Immature natural killer cell (primary cell): ENCODE measurements around the gene HOXD1. TPM values are rescaled to one million over a fixed set of nuclear protein-coding genes. Genes with fewer than 3 reads are reported as not detected.

Experiments used
- DNase-seq, 3 donors: peaks; one replicate each; pipeline ENCODE4 v3.0.0; 2022; ENCODE audit warnings: mixed read lengths in 1 of 3
- H3K27ac Mint-ChIP-seq, 6 donors: one replicate each; pipeline ENCODE4 v1.8.0; 2020; ENCODE audit warnings: mixed read lengths in 6 of 6, mild to moderate bottlenecking in 5 of 6, inconsistent platforms in 4 of 6, moderate library complexity in 3 of 6
- H3K27me3 Mint-ChIP-seq, 3 donors: one replicate each; pipeline ENCODE4 v1.8.0; 2020 to 2021; ENCODE audit warnings: low read depth in 3 of 3, mild to moderate bottlenecking in 3 of 3, mixed read lengths in 3 of 3, moderate library complexity in 3 of 3, inconsistent platforms in 1 of 3
- H3K36me3 Mint-ChIP-seq, 3 donors: one replicate each; pipeline ENCODE4 v1.8.0; 2020; ENCODE audit warnings: mixed read lengths in 3 of 3, inconsistent platforms in 2 of 3, mild to moderate bottlenecking in 2 of 3
- H3K4me1 Mint-ChIP-seq, 2 donors: one replicate each; pipeline ENCODE4 v1.8.0; 2020; ENCODE audit warnings: inconsistent platforms in 2 of 2, mild to moderate bottlenecking in 2 of 2, mixed read lengths in 2 of 2, moderate library complexity in 1 of 2
- H3K4me3 Mint-ChIP-seq, 5 donors: one replicate each; pipeline ENCODE4 v1.8.0; 2020; ENCODE audit warnings: mild to moderate bottlenecking in 5 of 5, mixed read lengths in 5 of 5, inconsistent platforms in 3 of 5, moderate library complexity in 3 of 5
- H3K9me3 Mint-ChIP-seq, 6 donors: one replicate each; pipeline ENCODE4 v1.8.0; 2020; ENCODE audit warnings: mild to moderate bottlenecking in 6 of 6, mixed read lengths in 6 of 6, inconsistent platforms in 4 of 6, moderate library complexity in 3 of 6
- polyA plus RNA-seq, 3 donors: library from polyadenylated mRNA; unstranded; fragments of 300-500 nt; fragmentation: Illumina TruSeq; gene quantifications; one replicate each; pipeline ENCODE4 v1.2.3, GENCODE V29; 2021

HOXD1 gene
- polyA plus RNA-seq, 3 donors from 2014 or later, result not detected

- Mint-ChIP-seq H3K27ac (no peak overlapping the region), H3K4me3 (peak overlapping the region; percentile 37 to 71 (median 57)), H3K36me3 (peaks cover 0 to 3% (median 0%) of the 10 kb centered on the region in 3 donors), H3K9me3 (peaks cover 0 to 12% (median 2%) of the 10 kb centered on the region in 6 donors), H3K27me3 (peaks cover 24 to 40% (median 36%) of the 10 kb centered on the region in 3 donors), H3K4me1 (peaks cover 13 to 18% of the 10 kb centered on the region in 2 donors)
- no peak for DNase-seq
These were observed 1.5 kb downstream of the HOXD1 start for GRCh38 chr2:176189681-176190641.

- Mint-ChIP-seq H3K9me3 (peaks cover 0 to 6% (median 2%) of the 10 kb centered on the region in 6 donors), H3K27ac (no peak overlapping the region), H3K4me1 (peaks cover 9 to 16% of the 10 kb centered on the region in 2 donors), H3K36me3 (peaks cover 0 to 3% (median 0%) of the 10 kb centered on the region in 3 donors), H3K27me3 (peaks cover 26 to 36% (median 31%) of the 10 kb centered on the region in 3 donors), H3K4me3 (no peak overlapping the region)
- no peak for DNase-seq
These were observed 3.9 kb downstream of the HOXD1 start for GRCh38 chr2:176192351-176192750.

GRCh38 chr2:176193048-176193447 is 4.6 kb downstream of the HOXD1 start:
- H3K27me3 Mint-ChIP-seq, result peaks cover 24 to 35% (median 27%) of the 10 kb centered on the region in 3 donors
- DNase-seq, result no peak
- peaks cover 2 to 9% of the 10 kb centered on the region in 2 donors for H3K4me1 Mint-ChIP-seq
- no peaks in the 10 kb centered on the region for H3K36me3 Mint-ChIP-seq
- peaks cover 0 to 6% (median under 1%) of the 10 kb centered on the region in 6 donors for H3K9me3 Mint-ChIP-seq
- no peak overlapping the region for H3K4me3 Mint-ChIP-seq
- no peak overlapping the region for H3K27ac Mint-ChIP-seq

DNA sequence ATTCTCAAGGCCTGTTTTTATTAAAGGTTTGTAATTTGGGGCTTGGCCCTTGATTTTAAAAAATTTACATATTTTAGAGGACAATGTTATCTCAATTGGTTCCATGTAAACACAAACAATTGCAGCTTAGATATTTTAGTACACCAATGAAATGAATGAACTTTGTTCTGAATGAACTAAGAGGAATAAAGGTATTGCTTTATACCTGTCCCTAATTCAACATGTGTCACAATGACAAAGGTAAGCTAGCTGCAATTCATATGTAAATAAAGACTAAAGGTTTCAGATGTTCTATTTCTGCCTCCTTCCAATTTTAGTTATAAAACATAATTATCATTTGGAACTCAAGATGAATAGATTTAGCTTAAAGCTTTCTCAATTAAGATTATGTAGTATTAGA is 11.4 kb downstream of the HOXD1 start:
- H3K27me3 Mint-ChIP-seq, result peaks cover 14 to 23% (median 22%) of the 10 kb centered on the region in 3 donors

DNA sequence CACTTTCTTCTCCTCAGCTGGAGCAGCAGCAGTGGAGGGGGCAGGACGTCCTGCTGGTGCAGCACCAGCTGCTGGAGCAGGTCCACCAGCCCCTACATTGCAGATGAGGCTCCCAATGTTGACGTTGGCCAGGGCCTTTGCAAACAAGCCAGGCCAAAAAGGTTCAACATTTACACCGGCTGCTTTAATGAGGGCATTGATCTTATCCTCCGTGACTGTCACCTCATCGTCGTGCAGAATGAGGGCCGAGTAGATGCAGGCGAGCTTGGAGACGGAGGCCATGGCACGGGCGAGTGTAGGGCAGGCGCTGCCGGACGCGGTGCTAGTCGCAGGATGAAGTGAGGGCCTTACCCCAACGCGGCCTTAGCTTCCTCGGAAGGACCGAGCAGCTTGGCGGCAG is 12.5 kb downstream of the HOXD1 start:
- Mint-ChIP-seq H3K4me1 (no peaks in the 10 kb centered on the region), H3K36me3 (no peaks in the 10 kb centered on the region), H3K27me3 (peaks cover 11 to 20% (median 14%) of the 10 kb centered on the region in 3 donors), H3K9me3 (peaks cover 0 to 10% (median 0%) of the 10 kb centered on the region in 6 donors), H3K4me3 (no peak overlapping the region), H3K27ac (no peak overlapping the region)
- DNase-seq, result no peak

More for the DNA sequence above, 11.4 kb downstream of the HOXD1 start:
- no peaks in the 10 kb centered on the region for H3K36me3 Mint-ChIP-seq
- H3K4me1 Mint-ChIP-seq, result no peaks in the 10 kb centered on the region
- peaks cover 0 to 12% (median 0%) of the 10 kb centered on the region in 6 donors for H3K9me3 Mint-ChIP-seq
- H3K4me3 Mint-ChIP-seq, result no peak overlapping the region
- no peak for DNase-seq
- H3K27ac Mint-ChIP-seq, result no peak overlapping the region

- Mint-ChIP-seq H3K36me3 (no peaks in the 10 kb centered on the region), H3K4me3 (no peak overlapping the region), H3K27ac (no peak overlapping the region), H3K4me1 (no peaks in the 10 kb centered on the region), H3K9me3 (peaks cover 0 to 6% (median 0%) of the 10 kb centered on the region in 6 donors), H3K27me3 (peaks cover 8 to 19% (median 12%) of the 10 kb centered on the region in 3 donors)
- DNase-seq, result no peak
These were observed 14.0 kb downstream of the HOXD1 start for GRCh38 chr2:176202491-176202890.

DNA sequence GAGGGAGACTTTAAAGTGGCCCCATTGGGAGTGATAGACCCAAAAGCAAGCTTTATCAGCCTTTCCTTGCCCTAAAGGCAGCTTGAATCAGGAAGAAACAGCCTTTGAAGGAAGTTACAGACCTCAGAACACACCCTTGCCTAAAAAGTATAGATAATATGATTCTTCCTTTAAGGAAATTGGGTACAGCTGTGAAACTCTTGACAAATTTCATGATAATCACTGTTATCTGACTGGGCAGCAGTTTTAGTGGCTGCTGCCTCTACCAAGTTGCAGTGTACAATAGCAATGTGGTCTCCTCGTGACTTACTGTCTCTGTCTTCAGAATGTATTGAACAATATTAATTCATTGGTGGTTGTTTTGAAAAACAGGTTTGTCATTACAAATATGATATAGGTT is 16.7 kb downstream of the HOXD1 start:
- H3K36me3 Mint-ChIP-seq, result no peaks in the 10 kb centered on the region

GRCh38 chr2:176206136-176206535 is 17.7 kb downstream of the HOXD1 start:
- no peaks in the 10 kb centered on the region for H3K36me3 Mint-ChIP-seq
- H3K4me3 Mint-ChIP-seq, result no peak overlapping the region
- no peak for DNase-seq
- H3K9me3 Mint-ChIP-seq, result peaks cover 0 to 5% (median 0%) of the 10 kb centered on the region in 6 donors
- no peak overlapping the region for H3K27ac Mint-ChIP-seq
- no peaks in the 10 kb centered on the region for H3K4me1 Mint-ChIP-seq
- peaks cover 8 to 19% (median 12%) of the 10 kb centered on the region in 3 donors for H3K27me3 Mint-ChIP-seq

More for the DNA sequence above, 16.7 kb downstream of the HOXD1 start:
- H3K27ac Mint-ChIP-seq, result no peak overlapping the region
- H3K4me1 Mint-ChIP-seq, result no peaks in the 10 kb centered on the region
- peaks cover 0 to 5% (median 0%) of the 10 kb centered on the region in 6 donors for H3K9me3 Mint-ChIP-seq
- no peak overlapping the region for H3K4me3 Mint-ChIP-seq
- no peak for DNase-seq
- peaks cover 4 to 19% (median 9%) of the 10 kb centered on the region in 3 donors for H3K27me3 Mint-ChIP-seq

DNA sequence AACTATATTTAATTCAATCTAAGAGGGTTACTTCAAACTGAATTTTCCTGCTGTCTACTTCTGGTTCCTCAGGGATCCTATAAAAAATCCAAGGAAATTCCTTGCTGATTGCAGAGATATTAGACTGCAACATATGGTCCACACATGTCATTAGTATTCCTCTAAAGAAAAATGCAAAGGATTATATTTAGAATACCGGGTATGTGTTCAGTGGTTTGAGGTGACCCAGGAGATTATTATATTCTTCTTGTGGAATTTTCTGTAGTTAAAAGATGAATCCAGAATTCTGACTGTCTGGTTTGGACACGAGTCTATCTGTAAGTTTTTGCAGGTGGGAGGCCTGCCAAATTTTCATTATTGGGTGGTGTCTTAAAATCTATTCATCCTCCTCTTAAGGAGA is 18.2 kb downstream of the HOXD1 start:
- peaks cover 0 to 5% (median 0%) of the 10 kb centered on the region in 6 donors for H3K9me3 Mint-ChIP-seq
- H3K27ac Mint-ChIP-seq, result no peak overlapping the region
- no peaks in the 10 kb centered on the region for H3K4me1 Mint-ChIP-seq
- peaks cover 8 to 19% (median 15%) of the 10 kb centered on the region in 3 donors for H3K27me3 Mint-ChIP-seq
- DNase-seq, result no peak
- no peak overlapping the region for H3K4me3 Mint-ChIP-seq
- no peaks in the 10 kb centered on the region for H3K36me3 Mint-ChIP-seq

DNA sequence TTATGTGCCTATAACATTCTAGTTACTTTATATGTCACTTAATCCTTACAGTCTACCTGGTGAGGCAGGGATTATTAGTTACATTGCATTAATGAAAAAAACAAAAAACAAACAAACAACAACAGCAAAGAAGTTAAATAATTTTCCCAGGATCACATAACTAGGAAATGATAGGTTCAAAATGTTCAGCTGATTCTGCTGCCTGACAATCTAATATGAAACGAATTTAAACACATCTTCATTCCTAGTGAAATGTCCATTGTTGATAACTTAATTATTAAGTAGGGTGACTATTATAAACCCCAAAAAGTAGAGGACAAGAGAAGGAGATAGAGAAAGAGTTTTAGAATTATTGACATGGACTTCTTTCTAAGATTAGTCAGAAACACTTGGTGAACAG is 22.6 kb downstream of the HOXD1 start:
- Mint-ChIP-seq H3K36me3 (no peaks in the 10 kb centered on the region), H3K4me3 (no peak overlapping the region), H3K27me3 (peaks cover 7 to 11% (median 7%) of the 10 kb centered on the region in 3 donors), H3K9me3 (peaks cover 0 to 2% (median 0%) of the 10 kb centered on the region in 6 donors), H3K27ac (no peak overlapping the region), H3K4me1 (no peaks in the 10 kb centered on the region)
- no peak for DNase-seq

DNA sequence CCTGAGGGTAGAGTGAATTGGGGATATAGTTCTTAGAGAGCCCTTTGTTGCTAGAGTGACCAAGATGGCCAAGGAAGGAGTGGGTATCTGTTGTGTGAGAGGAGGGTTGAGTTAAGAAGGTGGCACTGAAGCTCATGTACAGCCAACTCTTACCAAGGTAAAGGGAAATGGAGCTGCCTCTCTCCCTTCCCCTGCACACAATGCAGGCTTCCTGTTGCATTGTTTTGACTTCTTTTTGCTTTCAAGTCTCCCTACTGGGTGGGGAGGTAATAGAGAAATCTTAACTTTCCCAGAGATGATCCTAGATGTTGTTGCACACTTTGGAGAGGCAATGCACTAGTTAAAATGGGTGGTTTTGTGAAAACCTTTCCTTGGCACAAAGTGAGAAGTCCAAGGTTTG is 23.8 kb downstream of the HOXD1 start:
- H3K36me3 Mint-ChIP-seq, result no peaks in the 10 kb centered on the region
- peaks cover 4 to 9% (median 5%) of the 10 kb centered on the region in 3 donors for H3K27me3 Mint-ChIP-seq
- H3K27ac Mint-ChIP-seq, result no peak overlapping the region
- no peaks in the 10 kb centered on the region for H3K4me1 Mint-ChIP-seq
- DNase-seq, result no peak
- no peak overlapping the region for H3K4me3 Mint-ChIP-seq
- peaks cover 0 to 2% (median 0%) of the 10 kb centered on the region in 6 donors for H3K9me3 Mint-ChIP-seq

DNA sequence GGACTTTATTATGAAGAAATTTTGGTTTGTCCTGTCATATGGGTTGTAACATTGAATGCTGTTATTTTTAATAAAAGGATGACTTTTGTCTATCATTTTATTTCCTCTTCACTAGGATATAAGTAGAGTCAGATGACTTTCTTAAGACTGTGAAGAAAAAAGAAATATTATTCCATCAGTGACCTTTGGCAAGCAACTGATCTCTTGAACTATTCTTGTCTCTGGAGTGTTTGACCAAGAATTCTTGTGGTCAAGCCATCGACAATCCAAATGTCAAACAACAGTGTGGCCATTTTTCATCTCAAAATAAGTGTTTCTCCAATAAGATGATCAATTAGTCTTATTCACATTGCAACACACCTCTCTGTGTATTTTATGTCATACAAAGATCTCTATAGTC is 24.9 kb downstream of the HOXD1 start:
- Mint-ChIP-seq H3K4me3 (no peak overlapping the region), H3K27me3 (peaks cover 4 to 6% (median 5%) of the 10 kb centered on the region in 3 donors), H3K9me3 (peaks cover 0 to 2% (median 0%) of the 10 kb centered on the region in 6 donors), H3K27ac (no peak overlapping the region), H3K4me1 (no peaks in the 10 kb centered on the region), H3K36me3 (no peaks in the 10 kb centered on the region)
- DNase-seq, result no peak

DNA sequence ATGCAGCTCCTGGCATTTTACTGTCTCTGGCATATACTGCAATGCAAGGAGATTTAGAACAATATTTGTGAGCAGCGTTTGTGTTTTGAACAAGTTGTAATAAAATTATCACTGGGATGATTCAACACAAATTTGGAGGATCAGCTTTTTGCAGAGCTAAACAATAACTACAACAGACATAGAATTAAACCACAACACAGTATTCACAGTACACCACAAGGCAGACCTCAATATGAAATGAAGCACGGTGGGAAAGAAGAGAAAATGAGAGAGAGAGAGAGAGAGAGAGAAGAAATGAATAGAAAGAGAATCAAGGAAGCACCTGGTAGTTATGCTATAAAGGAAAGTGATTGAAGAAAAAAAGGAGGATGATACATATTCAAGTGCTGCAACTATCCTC is 39.4 kb downstream of the HOXD1 start:
- Mint-ChIP-seq H3K4me3 (no peak overlapping the region), H3K27me3 (peaks cover 10 to 31% (median 11%) of the 10 kb centered on the region in 3 donors), H3K36me3 (no peaks in the 10 kb centered on the region), H3K9me3 (peaks cover 0 to 4% (median 0%) of the 10 kb centered on the region in 6 donors), H3K27ac (no peak overlapping the region), H3K4me1 (no peaks in the 10 kb centered on the region)
- DNase-seq, result no peak

DNA sequence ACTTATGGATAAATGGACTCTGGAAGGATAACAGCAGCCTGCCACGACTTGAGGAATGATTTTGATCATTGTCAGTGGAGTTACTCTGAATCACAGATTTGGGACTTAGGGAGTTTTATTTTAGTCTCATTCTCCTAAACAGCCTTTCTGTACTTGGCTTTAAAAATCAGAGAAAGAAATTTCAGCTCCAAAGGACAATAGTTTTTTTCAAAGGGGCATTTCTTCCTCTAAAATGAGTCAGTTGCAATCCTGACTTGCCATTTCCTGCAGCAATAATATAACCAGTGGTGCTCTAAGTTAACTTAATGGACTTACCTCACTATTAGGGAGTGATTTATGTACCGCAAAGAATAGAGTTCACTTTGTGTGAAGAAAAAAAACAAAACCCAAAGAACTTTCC is 45.7 kb downstream of the HOXD1 start:
- DNase-seq, result no peak
- H3K27ac Mint-ChIP-seq, result no peak overlapping the region
- H3K4me3 Mint-ChIP-seq, result no peak overlapping the region
- H3K27me3 Mint-ChIP-seq, result peaks cover 5 to 11% (median 10%) of the 10 kb centered on the region in 3 donors
- no peaks in the 10 kb centered on the region for H3K4me1 Mint-ChIP-seq
- no peaks in the 10 kb centered on the region for H3K9me3 Mint-ChIP-seq
- H3K36me3 Mint-ChIP-seq, result no peaks in the 10 kb centered on the region
